ENCODE measurements around the gene GRK3.

GRK3 gene

DNA sequence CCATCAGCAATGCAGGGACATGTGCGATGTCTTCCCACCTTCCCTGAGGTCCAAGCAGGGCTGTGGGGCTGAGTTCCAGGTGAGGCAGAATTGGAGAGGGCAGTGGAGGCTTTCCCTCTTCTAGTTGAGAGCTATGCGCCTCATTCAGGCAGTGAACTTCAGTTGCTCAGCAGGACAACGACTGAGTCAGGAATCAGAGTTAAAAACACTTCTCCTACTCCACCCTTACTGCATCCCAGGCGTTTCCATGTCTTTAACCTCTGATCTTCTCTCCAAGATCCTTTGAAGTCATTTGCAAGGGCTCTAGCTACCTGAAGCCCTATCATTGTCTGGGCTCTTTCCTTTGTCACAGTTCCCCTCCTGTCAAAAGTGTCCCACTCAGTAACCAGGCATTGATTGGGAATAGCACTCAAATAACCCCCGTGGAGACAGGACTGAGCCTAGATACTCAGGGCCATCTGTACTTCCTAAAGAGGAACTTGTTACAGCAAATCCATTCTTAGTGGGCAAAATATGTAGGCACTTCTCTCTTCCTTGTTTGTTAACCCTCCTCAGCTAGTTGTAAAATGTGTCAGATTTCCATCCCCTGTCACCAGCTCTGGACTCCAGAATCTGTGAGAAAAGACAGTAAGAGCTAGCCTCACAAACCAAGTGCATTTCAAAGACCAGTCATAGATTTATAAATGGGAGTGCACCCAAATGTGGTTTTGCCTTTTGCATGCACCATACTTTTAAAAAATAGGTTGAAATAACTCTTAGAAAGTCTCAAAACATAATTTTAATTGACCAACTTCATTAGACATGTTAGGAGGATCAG is 105.0 kb downstream of the GRK3 start:
- no peak for DNase-seq

DNA sequence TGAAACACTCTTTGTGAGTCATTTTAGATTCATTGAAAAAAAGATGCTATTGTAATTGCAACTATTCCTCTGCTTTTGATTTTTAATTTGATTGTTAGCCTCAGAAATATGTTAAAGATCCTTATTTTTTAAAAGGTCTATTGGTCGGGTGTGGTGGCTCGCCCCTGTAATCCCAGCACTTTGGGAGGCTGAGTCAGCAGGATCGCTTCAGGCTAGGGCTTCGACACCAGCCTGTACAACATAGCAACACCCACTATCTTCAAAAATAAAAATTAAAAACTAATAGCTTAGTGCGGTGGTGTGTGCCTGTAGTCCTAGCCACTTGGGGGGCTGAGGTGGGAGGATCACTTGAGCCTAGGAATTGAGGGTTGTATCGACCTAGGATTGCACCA is 105.6 kb downstream of the GRK3 start:
- DNase-seq, result no peak

DNA sequence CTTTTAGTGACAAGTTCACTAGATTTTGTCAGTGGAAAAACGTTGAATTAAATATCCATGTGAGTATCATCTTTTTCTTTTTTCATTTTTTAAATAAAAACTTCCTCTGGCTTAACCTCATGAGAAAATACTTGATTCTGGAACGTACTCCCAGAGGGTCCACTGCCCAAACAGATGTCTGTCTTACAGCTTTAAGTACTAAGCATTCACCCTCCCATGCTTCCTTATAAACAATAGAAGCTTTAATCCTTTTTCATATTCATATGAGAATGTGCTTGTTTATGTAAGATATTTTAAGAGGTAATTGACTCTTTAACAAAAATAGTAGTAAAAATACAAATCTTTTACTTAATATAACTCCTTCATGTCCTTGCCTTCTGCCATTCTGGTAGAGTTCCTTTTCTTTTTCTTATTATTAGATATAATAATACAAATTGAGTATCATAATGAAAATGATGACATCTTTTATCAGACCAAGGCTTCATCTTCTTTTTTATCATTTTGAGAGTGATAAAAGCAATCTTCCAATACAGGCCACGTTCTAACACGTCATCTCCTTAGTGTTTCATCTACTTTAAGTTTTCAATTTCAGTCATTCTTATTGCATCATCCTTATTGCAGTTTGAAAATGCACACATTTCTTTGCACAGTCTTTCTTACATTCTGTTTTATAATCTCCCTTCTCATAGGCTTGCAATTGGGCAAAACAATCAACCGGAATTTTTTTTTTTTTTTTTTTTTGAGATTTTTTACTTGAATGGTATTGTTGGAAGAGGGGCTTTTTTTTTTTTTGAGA is 108.0 kb downstream of the GRK3 start:
- DNase-seq, result no peak

DNA sequence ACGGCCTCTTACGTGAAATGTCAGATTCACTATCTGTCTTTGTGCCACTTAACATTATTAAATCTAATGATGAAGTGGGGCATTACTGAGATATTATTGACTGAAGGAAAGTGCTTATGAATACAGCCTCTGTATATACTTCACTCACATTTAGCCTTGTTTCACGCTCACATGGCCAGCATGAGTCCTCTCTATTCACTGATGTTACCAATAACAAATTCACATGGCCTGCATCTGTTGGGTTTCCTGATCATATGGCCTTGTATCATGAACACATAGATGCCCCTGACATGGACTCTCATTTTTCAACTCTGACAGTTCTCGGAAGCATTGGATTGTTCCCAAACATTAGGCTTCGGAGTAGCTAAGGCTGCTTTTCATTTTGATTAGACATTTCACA is 109.2 kb downstream of the GRK3 start:
- no peak for DNase-seq

DNA sequence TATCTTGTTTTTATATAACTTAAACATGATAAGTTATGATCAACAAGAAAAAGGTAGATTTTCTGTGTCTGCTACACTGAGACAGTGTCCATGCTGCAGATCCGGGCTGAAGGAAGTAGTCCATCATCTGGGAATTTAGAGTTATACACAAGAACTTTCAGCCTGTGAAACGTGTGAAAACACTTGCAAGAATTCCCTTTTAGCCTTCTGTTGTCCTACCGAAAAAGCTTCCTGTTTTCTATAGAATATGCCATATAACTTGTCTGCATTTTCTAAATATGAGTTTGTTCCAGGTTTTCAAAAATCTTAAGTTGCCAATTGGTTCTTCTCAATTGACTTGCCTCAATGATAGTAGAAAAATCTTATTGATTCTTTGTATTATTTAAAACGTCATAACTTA is 113.2 kb downstream of the GRK3 start:
- no peak for DNase-seq

DNA sequence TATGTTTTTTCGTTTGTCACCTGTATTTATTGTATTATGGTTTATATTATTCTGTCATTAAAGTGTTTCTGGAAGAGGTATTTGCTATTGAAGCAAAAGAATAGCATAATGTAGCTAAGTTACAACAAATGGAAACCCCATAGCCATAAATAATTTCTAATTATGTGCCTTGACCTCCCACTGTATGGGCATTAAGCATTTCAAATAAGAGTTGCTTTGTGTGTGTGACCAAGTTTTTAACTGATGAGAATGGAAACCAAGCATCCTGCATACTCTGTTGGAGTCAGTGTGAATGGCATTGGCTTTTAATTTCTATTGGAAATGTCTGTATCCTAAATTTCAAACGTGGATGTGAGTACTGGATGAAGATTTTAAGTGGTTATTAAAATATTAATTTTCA is 115.6 kb downstream of the GRK3 start:
- no peak for DNase-seq

DNA sequence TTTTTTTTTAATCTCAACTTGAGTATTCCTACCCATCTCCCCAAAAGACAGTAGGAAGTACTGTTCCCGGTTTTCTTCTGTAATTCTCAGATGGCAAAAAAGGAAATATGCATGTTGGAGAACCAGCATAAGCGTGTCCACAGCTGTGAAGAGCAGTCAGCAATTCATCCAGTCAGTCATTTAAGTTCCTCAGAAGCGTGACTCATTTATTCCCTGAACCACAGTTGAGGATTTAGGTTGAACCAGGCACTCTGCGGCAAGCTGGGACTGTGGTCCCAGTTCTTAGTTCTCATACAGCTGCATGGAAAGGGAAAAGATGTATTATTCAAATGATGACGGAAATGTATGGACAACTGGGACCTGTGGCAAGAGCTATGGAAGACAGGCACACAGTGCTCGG is 116.5 kb downstream of the GRK3 start:
- DNase-seq, result no peak

DNA sequence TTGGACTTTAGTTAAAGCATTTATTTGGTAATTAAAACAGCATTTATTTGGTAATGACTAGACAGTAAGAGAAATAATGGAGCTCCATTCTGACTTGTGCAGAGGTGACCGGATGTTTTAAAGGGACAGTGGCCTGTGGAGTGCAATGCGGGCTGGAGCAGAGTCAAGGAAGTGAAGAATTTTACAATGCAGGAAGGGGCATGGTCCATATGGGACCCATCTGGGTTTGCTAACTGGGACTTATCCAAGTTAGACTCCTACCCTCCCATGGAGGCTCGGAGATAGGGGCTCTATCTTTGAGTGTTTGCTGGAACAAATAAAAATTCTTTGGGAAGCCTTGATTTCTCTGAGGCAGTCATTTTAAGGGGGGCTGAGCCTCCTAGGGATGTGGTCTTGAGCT is 117.6 kb downstream of the GRK3 start:
- no peak for DNase-seq

DNA sequence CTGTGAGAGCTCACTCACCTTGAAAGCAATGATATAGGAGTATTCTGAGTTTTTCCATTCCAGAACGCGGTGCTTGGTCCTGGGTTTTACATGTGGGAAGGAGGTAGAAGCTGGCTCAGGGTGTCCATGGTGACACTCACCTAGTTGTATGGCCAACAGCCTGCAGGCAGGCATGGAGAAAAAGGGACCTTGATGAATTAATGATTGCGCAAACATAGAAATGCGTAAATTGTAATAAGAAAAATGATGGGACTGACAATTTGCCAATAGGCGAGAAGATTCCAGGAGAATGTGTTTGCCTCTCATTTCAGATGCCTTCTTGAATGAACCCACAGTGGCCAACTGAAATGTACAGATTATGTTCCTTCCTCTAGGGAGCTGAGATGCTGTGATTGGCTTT is 124.2 kb downstream of the GRK3 start:
- no peak for DNase-seq

DNA sequence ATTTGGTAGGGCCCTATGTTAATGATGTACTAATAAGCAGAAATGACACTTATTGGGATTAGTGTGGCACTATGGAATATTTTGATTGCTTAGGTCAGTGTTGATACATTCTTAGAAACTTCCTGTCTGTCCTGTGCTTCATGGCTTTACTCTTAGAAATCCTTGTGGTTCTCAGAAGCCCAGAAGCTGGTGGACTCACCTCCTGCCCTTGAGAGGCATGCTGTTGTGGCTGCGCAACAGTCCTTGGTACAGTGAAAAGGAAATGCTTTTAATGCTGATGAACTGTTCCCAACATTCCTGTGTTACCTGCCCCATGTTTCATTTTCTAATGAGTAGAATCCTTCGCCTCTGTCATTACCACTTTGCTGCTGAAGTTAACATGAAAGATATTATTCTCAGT is 125.2 kb downstream of the GRK3 start:
- DNase-seq, result no peak

DNA sequence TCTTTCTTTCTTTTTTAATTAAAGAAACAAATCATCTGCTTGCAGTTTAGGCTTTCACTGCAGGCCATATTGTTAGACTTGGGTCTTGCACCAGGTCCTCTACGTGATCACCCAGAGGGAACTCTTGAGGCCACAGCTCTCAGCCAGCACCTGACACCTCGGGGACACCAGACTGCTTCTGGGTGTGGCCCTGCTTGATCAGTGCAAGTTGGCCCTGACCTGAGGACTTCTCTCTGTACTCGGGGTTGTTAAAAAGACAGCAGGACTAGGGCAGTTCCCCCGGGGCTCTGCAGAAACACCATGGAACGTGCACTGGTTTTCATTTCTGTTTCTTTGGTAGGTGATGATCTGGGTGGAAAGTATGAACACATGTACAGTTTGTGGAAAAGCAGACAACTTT is 126.3 kb downstream of the GRK3 start:
- no peak for DNase-seq

DNA sequence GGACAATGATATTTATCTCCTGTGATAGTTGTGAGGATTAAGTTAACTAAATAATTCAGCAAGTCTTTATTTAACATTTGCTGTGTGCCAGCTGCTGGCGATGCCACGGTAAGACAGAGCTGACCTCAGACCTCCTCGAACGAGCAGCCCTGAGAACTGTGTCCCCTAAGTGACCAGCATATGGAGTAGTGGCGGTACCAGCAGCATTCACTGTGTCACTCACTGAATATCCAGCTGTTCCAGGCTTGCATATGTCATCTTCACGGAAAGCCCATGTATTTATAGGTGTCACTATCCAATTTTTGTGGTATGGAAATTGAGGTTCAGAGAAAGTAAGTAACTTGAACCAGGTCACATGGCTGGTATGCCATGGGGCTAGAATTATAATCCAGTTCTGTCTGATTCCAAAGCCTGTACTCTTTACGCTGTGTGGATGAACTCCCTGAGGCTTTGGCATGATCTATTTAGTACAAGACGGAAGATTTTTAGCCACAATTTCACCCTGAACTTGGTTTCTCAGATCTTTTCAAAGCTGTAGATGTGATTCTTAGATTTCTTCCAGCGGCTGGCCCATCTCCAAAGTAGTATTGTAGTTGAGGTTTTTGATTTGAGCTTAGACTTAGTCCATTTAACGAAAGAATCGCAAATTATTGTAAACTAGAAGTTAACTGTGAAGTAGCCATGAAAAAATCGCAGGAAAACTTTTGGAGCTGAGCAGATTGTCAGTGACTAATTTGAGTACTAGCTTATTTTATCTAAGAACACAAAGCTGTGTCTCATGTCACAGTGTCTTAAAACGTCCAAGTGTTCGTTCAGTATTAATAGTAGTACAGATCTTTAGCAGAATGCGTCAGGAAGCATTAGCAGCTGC is 128.2 kb downstream of the GRK3 start:
- no peak for DNase-seq

DNA sequence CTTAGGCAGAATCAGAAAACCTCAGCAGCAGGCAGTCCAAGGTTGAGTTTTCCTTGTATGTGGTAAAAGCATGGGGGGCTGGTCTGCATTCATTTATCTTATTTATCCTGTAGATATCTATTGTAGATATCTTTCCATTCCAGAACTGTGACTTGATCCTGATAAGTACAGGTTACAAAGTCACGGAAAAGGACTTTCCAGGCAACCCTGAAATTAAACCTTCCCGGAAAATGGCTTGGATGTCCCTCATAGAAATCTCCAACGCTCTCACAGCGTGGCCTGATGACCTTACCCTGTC is 128.7 kb downstream of the GRK3 start:
- no peak for DNase-seq

DNA sequence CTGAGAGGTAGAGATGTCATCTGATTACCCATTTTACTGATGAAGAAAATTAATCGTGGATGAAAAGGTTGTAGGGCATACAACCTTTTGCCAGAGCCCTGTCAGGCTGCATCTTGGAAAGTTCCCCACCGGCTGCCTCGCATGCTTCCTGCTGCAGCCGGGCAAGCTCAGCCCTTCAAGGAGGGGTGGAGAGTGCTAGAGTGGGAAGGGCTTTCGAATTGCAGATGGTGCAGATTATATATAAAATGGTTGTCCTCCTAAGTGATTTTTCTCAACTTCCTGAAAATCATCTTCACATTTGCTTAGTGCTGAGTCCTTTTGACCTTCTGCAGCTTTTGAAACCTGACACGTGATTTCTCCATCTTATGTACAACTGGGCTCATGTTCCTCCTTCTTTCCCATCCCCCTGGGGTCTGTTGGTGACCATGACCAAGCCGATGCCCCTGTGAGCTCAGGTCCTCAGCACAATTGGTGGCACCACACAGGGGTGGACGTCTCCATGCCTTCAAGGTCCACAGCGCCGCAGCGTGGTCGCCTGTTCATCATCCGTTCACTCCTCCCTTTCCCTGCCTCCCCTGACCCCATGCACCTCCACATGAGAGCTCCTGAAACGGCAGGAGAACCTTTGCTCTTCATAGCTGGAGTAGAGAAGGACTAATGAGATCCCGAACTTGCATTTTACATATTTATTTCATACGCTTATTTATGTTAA is 129.9 kb downstream of the GRK3 start:
- DNase-seq, result no peak

DNA sequence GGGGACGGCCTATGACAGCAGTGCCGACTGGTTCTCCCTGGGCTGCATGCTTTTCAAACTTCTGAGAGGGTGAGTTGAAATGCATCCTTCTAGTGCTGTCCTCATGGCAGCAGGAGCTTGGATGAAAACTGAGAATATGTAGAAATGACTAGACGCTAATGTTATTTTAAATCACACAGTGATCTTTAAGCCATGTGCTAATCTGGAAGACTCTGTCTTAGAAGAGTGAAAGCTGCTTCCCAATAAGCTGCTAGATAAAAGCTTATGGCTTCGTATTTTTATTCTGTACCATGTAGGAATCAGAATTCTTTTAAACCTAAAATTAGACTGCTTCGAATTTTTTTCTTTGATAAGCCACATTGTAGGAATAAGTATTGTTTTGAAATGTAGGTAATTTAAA is 130.7 kb downstream of the GRK3 start:
- DNase-seq, result no peak

DNA sequence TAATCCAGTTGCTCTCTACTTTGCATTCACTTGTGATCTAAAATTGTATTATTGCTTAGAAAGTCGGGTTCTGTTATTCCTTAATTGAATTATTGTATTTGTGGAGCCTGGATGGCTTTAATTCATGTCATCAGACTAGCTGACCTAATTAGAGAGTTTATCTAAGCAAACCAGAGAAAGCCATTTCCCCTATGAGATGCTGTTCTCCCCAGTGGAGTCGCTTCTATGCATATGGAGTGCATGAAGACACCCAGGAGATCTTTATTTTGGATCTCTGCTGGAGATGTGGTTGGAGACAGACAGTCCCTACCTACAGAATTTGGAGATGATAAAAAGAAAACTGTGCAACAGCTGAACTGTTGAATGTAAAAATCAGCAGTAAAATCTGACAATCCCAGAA is 132.3 kb downstream of the GRK3 start:
- DNase-seq, result no peak

DNA sequence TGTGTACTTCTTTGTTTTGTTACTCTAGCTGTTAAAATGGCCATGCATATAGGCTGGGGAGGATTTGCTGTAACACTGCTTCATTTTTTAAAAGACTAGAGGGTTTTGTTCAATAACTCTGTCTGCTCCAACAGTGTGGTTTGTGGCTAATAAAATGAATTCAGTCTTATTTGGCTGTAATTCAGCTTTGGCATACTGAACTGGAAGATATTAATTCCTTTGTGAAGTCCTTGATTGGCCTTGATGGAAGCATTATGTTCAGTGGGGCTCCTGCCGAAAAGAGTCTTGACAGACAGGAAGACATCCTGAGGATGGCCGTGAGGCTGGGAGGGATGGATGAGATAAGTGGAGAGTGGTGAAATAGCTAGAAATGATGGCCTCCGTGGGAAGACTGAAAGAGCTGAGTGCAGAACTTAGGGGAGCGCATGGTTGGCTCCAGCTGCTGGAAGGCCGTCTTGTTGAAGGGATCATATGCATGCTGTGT is 132.7 kb downstream of the GRK3 start:
- DNase-seq, result no peak

DNA sequence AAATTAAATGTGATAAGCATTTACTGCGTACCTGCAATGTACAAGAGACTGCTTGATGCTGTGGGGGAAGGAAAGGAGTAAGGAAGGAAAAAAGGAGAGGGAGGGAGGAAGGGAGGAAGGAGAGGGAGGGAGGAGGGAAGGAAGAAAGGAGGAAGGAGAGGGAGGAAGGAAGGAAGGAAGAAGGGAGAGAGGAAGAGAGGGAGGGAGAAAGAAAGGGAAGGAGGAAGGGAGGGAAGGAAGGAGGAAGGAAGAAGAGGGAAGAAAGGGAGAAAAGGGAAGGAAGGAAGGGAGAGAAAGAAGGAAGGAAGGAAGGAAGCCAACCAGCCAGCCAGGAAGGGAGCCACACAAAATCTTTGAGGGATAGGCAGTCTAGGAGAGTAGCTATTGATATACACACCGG is 133.5 kb downstream of the GRK3 start:
- DNase-seq, result no peak

DNA sequence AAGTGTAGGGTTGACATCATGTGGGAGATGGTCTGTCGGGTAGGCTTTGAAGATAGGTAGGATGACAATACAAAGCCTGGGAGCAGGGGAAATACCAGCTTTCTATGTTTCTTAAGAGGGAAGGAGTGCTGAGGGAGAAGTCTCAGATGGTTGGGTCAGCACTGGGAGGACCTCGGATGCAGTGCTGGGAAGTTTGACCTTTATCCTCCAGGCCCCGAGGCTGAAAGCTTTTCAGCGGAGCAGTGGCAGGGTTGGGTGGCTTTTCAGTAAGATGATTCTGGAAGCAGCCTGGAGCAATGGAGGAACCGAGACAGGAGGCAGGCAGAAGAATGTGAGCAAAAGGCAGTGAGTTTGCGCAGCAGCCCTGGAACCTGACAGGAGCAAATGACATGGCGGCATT is 134.0 kb downstream of the GRK3 start:
- no peak for DNase-seq

DNA sequence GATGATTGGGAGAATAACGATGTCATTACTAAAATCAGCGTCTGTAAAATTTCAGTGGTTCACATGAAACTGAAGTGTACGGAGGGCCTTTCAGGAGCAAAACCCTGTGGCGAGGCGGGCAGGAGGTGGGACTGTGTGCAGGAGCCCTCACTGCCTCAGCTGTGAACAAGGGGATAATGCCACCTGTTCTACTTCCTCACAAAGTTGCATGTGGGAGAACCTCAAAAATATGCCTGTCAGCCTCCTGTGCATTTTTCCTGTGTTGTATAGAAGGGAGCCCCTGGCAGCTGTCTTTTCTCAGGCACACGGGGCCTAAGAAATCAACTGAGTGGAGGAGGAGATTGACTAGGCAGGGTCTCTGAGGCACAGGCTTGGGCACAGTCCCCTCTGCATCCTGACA is 134.5 kb downstream of the GRK3 start:
- no peak for DNase-seq

DNA sequence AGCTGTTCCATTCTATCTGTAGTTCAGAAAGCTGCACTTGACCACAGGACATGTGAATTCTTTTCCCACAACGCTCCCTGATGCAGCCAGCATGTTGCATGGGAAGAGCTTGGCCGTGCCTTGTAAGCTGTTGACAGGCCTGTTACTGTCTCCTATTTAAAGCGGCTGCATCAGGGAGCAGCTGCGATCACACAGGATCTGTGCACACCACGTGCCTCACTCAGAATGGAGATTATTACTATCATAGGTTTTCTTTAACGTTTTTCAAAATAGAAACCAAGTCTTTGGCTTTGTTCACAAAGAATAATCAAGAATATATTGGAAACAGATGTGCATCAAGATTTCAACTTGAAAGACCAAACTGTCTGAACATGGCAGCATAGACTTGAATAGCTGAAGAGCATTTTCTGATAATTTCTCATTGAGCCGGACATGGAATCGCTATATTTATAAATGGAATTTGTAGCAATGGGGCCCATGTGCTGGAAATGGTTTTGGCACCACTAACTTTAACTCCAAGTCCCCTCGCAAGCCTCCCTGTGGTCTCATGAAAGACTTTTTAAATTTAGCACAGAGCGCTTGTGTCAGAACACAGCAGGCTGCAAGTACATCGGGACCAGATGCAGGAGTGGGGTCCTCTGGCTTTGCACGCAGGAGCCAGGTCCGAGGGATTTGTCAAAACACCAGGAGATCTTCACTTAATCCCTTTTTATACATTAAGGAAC is 136.7 kb downstream of the GRK3 start:
- DNase-seq, result no peak

DNA sequence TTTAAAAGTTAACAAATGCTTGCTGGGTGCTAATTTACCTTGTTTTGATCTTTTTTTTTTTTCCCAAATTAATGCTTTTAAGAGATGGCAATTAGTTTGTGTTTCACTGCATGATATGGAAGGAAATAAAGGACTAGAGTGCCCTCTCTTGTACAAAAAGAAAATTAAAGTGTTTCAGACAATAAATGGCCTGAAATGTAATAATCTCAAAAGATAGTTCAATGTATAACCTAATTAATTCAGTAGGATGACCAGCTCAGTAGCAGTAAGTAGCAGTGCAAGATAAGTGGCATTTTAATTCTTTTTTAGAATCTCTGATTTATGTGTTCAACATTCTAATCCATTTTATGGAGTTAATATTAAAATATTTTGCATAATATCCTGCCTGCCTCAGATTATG is 137.6 kb downstream of the GRK3 start:
- no peak for DNase-seq

All from stimulated activated CD4-positive, alpha-beta T cell treated with anti-CD3 and anti-CD28 coated beads, Interleukin-4, amount 100 ng/mL, for 1 hour (primary cell).